HEK293 (cell line): ENCODE results near the gene ISOC1.

Source experiments
- CTCF ChIA-PET: fragments of 350-600 bp; formaldehyde crosslinking; extraction: SDS; loops from one replicate; lab custom pipeline; 2021; ENCODE audit warnings: antibody characterized with exemption; lab: Yijun Ruan, JAX
- POLR2A ChIA-PET: fragments of 300-600 bp; formaldehyde crosslinking; extraction: SDS; loops from one replicate; lab custom pipeline; 2020; ENCODE audit warnings: antibody characterized with exemption, inconsistent platforms; lab: Yijun Ruan, JAX
- H3K27ac ChIP-seq: fragments of 200-500 bp; sonication (Bioruptor generic); 2 replicates; pipeline ENCODE4 v1.5.1; 2014; ENCODE audit warnings: low read depth, low read length, control low read depth, inconsistent platforms; ENCODE audit errors: extremely low read depth
- H3K36me3 ChIP-seq, 2 experiments: fragments of 200-500 bp in 1 of 2; sonication (Bioruptor generic) in 1 of 2; 1 replicate in 1 of 2; 2 replicates in 1 of 2; pipeline ENCODE4 v1.5.1; 2014 to 2017; ENCODE audit warnings: inconsistent platforms in 2 of 2, low read length in 2 of 2; ENCODE audit not compliant: control insufficient read depth in 2 of 2, insufficient read depth in 1 of 2
- H3K4me1 ChIP-seq: fragments of 200-500 bp; sonication (Bioruptor generic); 2 replicates; pipeline ENCODE4 v1.5.1; 2014; ENCODE audit warnings: mild to moderate bottlenecking, low read length, inconsistent platforms; ENCODE audit not compliant: control insufficient read depth, insufficient read depth
- H3K4me3 ChIP-seq: 2 replicates; pipeline ENCODE4 v1.5.1; 2011; ENCODE audit warnings: low read depth, mild to moderate bottlenecking, control low read depth, low read length, moderate library complexity
- H3K9me3 ChIP-seq: fragments of 200-500 bp; sonication (Bioruptor generic); 2 replicates; pipeline ENCODE4 v1.5.1; 2014; ENCODE audit warnings: low read depth, low read length, inconsistent platforms; ENCODE audit not compliant: control insufficient read depth, insufficient read depth
- BCL11B ChIP-seq: fragments of 450-650 bp; formaldehyde crosslinking; IDR thresholded peaks from 2 replicates; pipeline ENCODE4 v1.5.1; 2016; ENCODE audit warnings: low read depth, missing biosample characterization, missing genetic modification characterization
- FEZF1 ChIP-seq: fragments of 450-650 bp; formaldehyde crosslinking; IDR thresholded peaks from 2 replicates; pipeline ENCODE4 v1.5.1; 2016; ENCODE audit warnings: missing biosample characterization, missing genetic modification characterization
- KLF1 ChIP-seq: fragments of 450-650 bp; formaldehyde crosslinking; IDR thresholded peaks from 2 replicates; pipeline ENCODE4 v1.5.1; 2016; ENCODE audit warnings: missing biosample characterization, missing genetic modification characterization
- MYNN ChIP-seq: fragments of 450-650 bp; formaldehyde crosslinking; IDR thresholded peaks from 2 replicates; pipeline ENCODE4 v1.5.1; 2016; ENCODE audit warnings: missing biosample characterization, missing genetic modification characterization, borderline replicate concordance
- ZNF19 ChIP-seq: fragments of 450-650 bp; formaldehyde crosslinking; IDR thresholded peaks from 2 replicates; pipeline ENCODE4; 2016; ENCODE audit warnings: missing biosample characterization, missing genetic modification characterization, low read depth
- ZNF48 ChIP-seq: fragments of 450-650 bp; formaldehyde crosslinking; IDR thresholded peaks from 2 replicates; pipeline ENCODE4 v1.5.1; 2016; ENCODE audit warnings: missing biosample characterization, missing genetic modification characterization
- ZNF530 ChIP-seq: fragments of 450-650 bp; formaldehyde crosslinking; IDR thresholded peaks from 2 replicates; pipeline ENCODE4 v1.5.1; 2016; ENCODE audit warnings: low read depth, missing biosample characterization, missing genetic modification characterization
- ZNF544 ChIP-seq: fragments of 450-650 bp; formaldehyde crosslinking; IDR thresholded peaks from 2 replicates; pipeline ENCODE4 v1.5.0; 2017; ENCODE audit warnings: missing biosample characterization, missing genetic modification characterization
- ZNF548 ChIP-seq: fragments of 450-650 bp; formaldehyde crosslinking; IDR thresholded peaks from 2 replicates; pipeline ENCODE4 v1.5.1; 2016; ENCODE audit warnings: missing biosample characterization, missing genetic modification characterization
- ZNF560 ChIP-seq: fragments of 450-650 bp; formaldehyde crosslinking; IDR thresholded peaks from 2 replicates; pipeline ENCODE4 v1.5.1; 2017; ENCODE audit warnings: missing biosample characterization, missing genetic modification characterization, borderline replicate concordance
- ZNF624 ChIP-seq: fragments of 450-650 bp; formaldehyde crosslinking; IDR thresholded peaks from 2 replicates; pipeline ENCODE4 v1.5.1; 2017; ENCODE audit warnings: missing biosample characterization, missing genetic modification characterization
- ZNF664 ChIP-seq: fragments of 450-650 bp; formaldehyde crosslinking; IDR thresholded peaks from 2 replicates; pipeline ENCODE4 v1.5.1; 2016; ENCODE audit warnings: missing biosample characterization, missing genetic modification characterization
- ZNF843 ChIP-seq: fragments of 450-650 bp; formaldehyde crosslinking; IDR thresholded peaks from 2 replicates; pipeline ENCODE4 v1.5.1; 2016; ENCODE audit warnings: missing biosample characterization, missing genetic modification characterization
- ZSCAN16 ChIP-seq: fragments of 450-650 bp; formaldehyde crosslinking; IDR thresholded peaks from 2 replicates; pipeline ENCODE4 v1.5.1; 2016; ENCODE audit warnings: missing biosample characterization, missing genetic modification characterization
- TF ChIP-seq, protein P1 (sequence below): fragments of 450-650 bp; formaldehyde crosslinking; IDR thresholded peaks from 2 replicates; pipeline ENCODE4 v1.5.1; 2017; ENCODE audit warnings: missing biosample characterization, mild to moderate bottlenecking, missing genetic modification characterization, moderate library complexity
- TF ChIP-seq, protein P2 (sequence below): fragments of 450-650 bp; formaldehyde crosslinking; IDR thresholded peaks from 2 replicates; pipeline ENCODE4 v1.5.1; 2017; ENCODE audit warnings: missing biosample characterization, missing genetic modification characterization

The ISOC1 gene

GRCh38 chr5:129116797-129117196 is 22.2 kb downstream of the ISOC1 start:
- TF ChIP-seq ZSCAN16 (tag by site-specific recombination) (no peak), ZNF19 (tag by site-specific recombination) (no peak), ZNF560 (tag by site-specific recombination) (no peak), ZNF624 (tag by site-specific recombination) (no peak), KLF1 (tag by site-specific recombination) (no peak), ZNF664 (tag by site-specific recombination) (no peak)
- TF ChIP-seq, protein P1, sequence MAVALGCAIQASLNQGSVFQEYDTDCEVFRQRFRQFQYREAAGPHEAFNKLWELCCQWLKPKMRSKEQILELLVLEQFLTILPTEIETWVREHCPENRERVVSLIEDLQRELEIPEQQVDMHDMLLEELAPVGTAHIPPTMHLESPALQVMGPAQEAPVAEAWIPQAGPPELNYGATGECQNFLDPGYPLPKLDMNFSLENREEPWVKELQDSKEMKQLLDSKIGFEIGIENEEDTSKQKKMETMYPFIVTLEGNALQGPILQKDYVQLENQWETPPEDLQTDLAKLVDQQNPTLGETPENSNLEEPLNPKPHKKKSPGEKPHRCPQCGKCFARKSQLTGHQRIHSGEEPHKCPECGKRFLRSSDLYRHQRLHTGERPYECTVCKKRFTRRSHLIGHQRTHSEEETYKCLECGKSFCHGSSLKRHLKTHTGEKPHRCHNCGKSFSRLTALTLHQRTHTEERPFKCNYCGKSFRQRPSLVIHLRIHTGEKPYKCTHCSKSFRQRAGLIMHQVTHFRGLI: no peak
- TF ChIP-seq, all 188 proteins: peak for 0
- Histone ChIP-seq H3K4me3 (no peak overlapping the region), H3K4me1 (0 out of 2 replicates have a peak, but pooled peaks cover 3% of the 10 kb centered on the region), H3K9me3 (no peaks in the 10 kb centered on the region), H3K27ac (no peak overlapping the region), H3K36me3 (peaks cover 0 to 10% of the 10 kb centered on the region in 2 experiments; a peak in 1 of 3 replicates)
- ChIA-PET CTCF (interaction anchor here (1.0 kb wide), 1 partner anchor 22 kb away, joined by 3 read pairs; the partner anchor contains the start of gene ISOC1), POLR2A (no interaction called here)

GRCh38 chr5:129118405-129118804 is 23.9 kb downstream of the ISOC1 start:
- Histone ChIP-seq H3K4me3 (no peak overlapping the region), H3K27ac (no peak overlapping the region), H3K36me3 (peaks cover 0 to 1% of the 10 kb centered on the region in 2 experiments; a peak in 1 of 3 replicates), H3K9me3 (no peaks in the 10 kb centered on the region), H3K4me1 (0 out of 2 replicates have a peak, but pooled peaks cover 3% of the 10 kb centered on the region)
- POLR2A ChIA-PET: interaction anchor here (1.0 kb wide), 1 partner anchor 24 kb away, joined by 3 read pairs; the partner anchor contains the start of gene ISOC1
- TF ChIP-seq, protein P2, sequence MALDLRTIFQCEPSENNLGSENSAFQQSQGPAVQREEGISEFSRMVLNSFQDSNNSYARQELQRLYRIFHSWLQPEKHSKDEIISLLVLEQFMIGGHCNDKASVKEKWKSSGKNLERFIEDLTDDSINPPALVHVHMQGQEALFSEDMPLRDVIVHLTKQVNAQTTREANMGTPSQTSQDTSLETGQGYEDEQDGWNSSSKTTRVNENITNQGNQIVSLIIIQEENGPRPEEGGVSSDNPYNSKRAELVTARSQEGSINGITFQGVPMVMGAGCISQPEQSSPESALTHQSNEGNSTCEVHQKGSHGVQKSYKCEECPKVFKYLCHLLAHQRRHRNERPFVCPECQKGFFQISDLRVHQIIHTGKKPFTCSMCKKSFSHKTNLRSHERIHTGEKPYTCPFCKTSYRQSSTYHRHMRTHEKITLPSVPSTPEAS (tag by site-specific recombination): no peak
- peak; percentile 82 for TF ChIP-seq FEZF1 (tag by site-specific recombination)
- CTCF ChIA-PET: interaction anchor here (0.6 to 1.1 kb wide), 4 partner anchors 9 to 1591 kb away, joined by 4 read pairs; no protein-coding TSS in a partner anchor

DNA sequence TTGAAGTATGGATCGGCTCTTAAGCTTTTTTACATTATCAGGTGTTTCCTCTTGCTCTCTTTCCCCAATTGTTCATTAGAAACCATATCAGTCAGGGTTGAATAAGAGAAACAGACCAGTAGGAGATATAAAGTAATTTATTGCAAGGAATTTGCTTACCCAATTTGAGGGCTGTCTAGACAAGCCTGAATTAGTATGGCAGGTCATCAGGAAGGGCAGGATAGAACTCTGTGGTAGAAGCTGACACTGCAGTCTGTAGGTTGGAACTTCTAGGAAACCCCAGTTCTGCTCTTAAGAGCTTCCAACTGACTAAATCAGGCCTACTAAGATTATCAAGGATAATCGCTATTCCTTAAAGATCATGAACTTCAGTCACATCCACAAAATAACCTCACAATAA is 24.3 kb downstream of the ISOC1 start:
- no peak overlapping the region for H3K4me3 ChIP-seq
- POLR2A ChIA-PET: interaction anchor here (0.8 to 1.0 kb wide), 2 partner anchors 22 to 24 kb away, joined by 3 read pairs; partner anchors contain the start of gene ISOC1
- no peak overlapping the region for H3K27ac ChIP-seq
- H3K4me1 ChIP-seq: 0 out of 2 replicates have a peak, but pooled peaks cover 3% of the 10 kb centered on the region
- H3K9me3 ChIP-seq: no peaks in the 10 kb centered on the region
- no peaks in the 10 kb centered on the region for H3K36me3 ChIP-seq
- CTCF ChIA-PET: interaction anchor here (0.6 to 1.3 kb wide), 5 partner anchors 12 to 1591 kb away, joined by 3 to 4 read pairs (median 4); no protein-coding TSS in a partner anchor
- no peak for TF ChIP-seq ZNF544 (tag by site-specific recombination)
- no peak for TF ChIP-seq BCL11B (tag by site-specific recombination)
- no peak for TF ChIP-seq ZNF843 (tag by site-specific recombination)

DNA sequence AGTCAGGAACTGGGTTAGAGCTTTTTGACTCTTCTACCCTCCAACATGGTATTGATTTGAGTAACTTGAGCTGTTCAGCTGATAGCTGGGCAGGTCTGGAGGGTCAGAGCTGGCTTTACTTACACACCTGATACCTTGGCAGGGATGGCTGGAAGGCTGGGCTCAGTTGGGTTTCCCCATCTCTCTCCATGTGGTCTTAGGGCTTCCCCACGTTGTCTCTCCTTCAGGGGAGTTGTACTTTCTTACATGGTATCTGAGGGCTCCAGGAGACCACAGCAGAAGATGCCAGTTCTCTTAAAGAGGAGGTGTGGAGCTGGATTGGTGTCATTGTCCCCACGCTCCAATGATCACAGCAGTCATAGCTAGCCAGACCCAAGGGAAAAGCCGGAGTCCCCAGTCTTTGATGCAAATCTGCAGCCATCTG is 25.6 kb downstream of the ISOC1 start:
- TF ChIP-seq ZNF530 (tag by site-specific recombination) (no peak), ZNF548 (tag by site-specific recombination) (no peak), MYNN (tag by site-specific recombination) (no peak), ZNF48 (tag by site-specific recombination) (no peak)
- TF ChIP-seq, all 188 proteins: peak for 0
- no peaks in the 10 kb centered on the region for H3K9me3 ChIP-seq
- H3K27ac ChIP-seq: no peak overlapping the region
- ChIA-PET CTCF (interaction anchor here (0.6 to 1.3 kb wide), 3 partner anchors 24 to 651 kb away, joined by 3 read pairs; no protein-coding TSS in a partner anchor), POLR2A (no interaction called here)
- no peaks in the 10 kb centered on the region for H3K36me3 ChIP-seq
- H3K4me1 ChIP-seq: 0 out of 2 replicates have a peak, but pooled peaks cover 3% of the 10 kb centered on the region
- H3K4me3 ChIP-seq: no peak overlapping the region
